Retina (tissue), 1 donor: ENCODE data around the gene PIP5K1B.

Experiments
- DNase-seq: peaks from one replicate; pipeline ENCODE4 v3.0.0-alpha.2; 2016

Gene PIP5K1B

DNA sequence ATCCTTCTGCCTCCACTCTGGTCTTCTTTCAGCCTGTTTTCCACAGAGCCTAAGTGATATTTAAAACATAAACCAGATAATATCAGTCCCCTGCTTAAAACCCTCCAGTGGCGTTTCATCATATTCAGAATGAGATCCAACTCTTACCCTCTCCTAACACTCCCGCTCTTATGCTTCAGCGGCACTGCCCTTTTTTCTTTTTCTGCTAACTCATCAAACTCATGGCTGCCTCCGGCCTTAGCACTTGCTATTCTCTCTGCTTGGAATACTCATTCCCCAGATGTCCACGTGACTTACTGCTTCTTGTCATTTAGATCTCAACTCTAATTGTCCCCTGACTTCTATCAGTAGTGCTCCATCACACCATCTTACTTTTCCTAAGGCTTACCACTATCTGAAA lies 73.6 kb downstream of the PIP5K1B start:
- no peak for DNase-seq

DNA sequence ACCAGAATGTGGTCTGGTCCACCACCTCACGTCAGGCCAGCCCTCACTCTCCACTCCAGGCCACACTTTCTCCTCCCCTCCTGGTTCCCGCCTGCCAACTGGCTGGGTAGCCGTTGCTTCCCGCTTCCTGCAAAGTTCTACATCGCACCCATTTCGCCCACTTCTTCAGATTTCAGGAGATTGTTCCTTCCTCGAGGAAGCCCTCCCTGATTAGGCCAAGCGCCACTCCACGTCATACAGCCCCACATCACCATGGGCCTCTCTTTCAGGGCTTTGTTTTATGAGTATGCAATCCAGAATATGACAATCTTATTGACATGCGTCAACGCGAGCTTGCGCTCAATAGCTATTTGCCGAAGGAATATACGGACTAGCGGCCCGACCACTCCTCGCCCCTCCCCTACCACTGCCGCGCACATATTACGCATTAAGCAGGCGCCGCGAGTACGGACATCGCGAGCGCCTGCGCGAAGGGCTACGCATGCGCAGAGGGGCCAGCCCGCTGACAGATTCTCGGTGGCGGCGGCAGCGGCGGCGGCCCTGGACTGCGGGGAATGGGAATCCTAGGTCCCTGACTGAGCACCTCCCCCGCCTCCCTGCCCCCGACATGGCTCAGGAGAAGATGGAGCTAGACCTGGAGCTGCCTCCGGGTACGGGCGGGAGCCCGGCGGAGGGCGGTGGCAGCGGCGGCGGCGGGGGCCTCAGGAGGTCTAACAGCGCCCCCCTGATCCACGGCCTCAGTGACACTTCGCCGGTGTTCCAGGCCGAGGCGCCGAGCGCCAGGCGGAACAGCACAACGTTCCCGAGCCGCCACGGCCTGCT lies 74.7 kb downstream of the PIP5K1B start:
- DNase-seq = peak; percentile 98

DNA sequence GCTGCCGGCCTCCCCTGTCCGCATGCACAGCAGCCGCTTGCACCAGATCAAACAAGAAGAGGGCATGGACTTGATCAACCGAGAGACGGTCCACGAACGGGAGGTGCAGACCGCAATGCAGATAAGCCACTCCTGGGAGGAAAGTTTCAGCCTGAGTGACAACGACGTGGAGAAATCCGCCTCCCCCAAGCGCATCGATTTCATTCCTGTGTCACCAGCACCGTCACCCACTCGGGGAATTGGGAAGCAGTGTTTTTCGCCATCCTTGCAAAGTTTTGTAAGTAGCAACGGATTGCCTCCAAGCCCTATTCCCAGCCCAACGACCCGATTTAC lies 75.3 kb downstream of the PIP5K1B start:
- no peak for DNase-seq

DNA sequence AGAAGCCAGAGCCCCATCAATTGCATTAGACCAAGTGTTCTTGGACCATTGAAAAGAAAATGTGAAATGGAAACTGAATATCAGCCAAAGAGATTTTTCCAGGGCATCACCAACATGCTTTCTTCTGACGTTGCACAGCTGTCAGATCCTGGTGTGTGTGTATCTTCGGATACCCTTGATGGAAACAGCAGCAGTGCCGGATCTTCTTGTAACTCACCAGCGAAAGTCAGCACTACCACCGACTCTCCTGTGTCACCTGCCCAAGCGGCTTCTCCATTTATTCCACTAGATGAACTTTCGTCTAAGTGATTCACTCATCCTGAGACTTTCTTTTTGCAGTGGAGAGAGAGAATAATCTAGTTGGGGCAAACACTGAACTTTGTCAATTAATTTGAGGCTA lies 75.7 kb downstream of the PIP5K1B start:
- DNase-seq = peak; percentile 31

DNA sequence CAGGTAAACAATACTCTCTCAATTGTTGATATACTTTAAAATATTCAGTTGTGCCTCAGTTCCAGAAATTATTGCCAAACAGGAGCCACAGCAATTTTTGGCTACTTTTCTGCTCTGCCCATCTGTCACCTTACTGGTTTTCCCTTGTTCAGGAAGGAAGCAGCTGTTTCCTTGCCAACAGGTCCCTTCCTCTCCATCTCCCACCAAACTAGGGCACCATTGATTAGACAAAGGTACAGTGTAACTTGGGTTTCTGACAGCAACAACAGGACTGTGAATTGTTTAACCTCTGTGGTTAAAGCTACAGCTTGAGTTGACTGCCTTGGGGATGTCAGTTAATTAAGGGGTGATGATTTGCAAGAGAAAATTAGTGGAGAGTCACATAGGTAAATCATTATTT lies 76.9 kb downstream of the PIP5K1B start:
- DNase-seq = no peak

DNA sequence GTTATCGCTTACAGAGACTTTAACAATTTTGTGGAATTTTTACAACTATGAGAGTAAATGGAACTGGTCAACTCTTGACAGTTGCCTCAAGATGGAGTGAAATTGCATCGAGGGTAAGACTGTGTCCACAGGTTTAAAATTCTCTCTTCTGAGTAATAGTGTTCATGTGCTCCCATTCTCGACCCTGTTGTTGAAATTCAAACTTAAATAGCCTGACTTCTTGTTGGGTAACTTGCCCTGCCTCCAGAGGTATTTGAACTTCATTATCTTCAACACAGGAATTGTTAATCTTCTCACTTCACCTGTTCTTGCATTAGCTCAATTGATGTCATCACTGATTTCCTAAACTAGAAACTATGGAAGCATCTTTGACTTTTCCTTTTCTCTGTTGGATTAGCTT lies 77.5 kb downstream of the PIP5K1B start:
- no peak for DNase-seq

DNA sequence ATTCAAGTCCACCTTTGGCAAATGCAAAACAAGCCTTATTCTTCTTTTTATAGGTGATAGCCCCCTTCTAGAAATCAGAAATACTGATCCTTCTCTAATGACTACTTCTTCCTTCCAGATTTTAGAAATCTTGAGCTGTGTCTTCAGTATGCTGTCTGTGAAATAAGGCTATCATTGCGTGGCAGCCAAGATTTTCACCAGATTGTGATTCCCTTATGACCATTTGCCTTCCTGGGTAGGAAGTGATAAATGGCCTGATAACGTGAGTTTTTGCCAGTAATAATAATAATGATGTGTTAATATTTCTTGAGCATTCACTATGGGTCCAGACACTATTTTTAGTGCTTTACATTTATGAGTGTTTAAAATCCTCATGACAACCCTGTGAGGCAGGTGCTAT lies 80.9 kb downstream of the PIP5K1B start:
- no peak for DNase-seq

DNA sequence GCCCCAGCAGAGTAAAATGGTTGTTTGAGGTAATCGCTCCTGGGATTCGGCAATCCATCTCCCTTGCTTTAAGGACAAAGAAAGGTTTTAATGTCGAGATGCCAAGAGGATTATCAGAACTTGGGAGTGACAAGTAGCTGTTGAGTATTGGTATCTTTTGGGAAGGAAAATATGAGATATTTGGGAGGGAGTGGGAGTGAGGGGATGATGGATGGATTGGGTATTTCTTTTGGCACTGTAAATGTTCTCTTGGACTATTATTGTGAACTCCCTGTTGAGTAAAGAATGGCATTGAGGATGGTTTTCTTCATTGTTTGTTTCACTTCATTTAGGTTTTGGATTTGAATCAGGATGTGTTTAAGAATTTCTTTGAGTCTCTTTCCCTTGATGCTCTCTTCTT lies 86.1 kb downstream of the PIP5K1B start:
- no peak for DNase-seq

DNA sequence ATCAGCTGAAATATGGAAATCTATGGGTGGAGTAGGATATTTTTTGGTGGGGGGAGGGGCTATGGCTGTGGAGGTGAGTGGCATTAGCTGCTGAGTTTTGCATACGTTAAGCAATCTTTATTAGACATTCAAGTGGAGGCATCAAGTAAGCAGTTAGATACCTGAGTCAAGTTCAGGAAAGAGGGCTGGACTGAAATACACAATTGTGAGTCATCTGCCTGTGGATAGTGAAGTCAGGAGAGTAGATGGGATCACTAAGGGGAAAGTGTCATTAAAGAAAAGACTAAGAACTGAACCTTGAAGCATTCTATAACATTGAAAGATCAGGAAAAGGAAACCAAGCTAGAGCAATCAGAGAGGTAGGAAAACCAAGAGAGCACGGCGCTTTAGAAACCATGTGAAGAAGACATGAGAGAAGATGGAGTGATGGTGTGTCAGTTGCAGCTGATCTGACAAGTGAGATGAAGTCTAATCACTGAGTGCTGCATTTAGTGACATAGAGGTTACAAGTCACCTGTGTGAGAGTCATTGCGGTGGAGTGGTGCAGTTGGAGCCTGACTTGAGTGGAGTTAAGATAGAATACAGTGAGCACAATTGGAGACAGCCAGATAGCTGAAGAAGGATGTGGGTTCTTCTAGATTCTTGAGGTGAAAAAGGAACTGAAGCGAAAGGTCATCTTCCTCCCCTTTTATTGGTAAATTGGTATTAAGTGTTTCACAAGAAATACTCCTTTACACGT lies 88.7 kb downstream of the PIP5K1B start:
- DNase-seq = no peak

DNA sequence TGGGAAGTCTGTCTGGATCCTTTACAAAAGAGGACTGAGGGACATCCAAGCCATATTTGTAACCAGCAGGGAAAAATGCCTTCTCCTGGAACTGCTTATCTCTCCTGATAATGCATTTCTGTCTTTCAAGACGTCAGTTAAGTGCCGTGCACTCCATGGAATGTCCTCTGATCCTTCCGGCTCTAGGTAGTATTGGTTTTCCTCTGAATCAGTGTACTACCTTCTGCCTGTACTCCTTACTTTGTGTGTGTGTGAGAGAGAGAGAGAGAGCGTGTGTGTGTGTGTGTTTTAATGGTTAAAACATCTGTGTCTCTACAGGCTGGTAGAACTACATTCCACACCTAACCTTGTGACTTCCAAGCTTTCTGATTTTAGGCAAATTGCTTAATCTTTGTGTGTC lies 89.9 kb downstream of the PIP5K1B start:
- no peak for DNase-seq

DNA sequence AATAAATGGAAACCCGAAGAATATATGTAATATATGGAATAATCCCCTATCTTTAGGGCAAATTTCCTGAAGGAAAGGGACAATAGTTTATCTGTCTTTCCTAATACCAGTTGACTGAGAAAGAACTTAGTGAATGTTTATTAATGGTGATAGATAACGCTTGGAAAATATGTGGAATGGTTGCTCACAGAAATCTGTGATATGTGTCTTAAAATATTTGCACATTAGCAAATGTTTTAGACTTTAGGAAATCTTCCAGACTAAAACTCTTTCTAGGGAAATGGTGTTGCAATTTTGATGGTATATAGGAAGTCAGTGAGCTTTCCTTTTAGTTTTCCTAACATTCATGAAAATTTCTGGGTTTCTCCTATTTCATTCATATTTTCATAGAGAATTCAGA lies 90.4 kb downstream of the PIP5K1B start:
- DNase-seq = no peak

DNA sequence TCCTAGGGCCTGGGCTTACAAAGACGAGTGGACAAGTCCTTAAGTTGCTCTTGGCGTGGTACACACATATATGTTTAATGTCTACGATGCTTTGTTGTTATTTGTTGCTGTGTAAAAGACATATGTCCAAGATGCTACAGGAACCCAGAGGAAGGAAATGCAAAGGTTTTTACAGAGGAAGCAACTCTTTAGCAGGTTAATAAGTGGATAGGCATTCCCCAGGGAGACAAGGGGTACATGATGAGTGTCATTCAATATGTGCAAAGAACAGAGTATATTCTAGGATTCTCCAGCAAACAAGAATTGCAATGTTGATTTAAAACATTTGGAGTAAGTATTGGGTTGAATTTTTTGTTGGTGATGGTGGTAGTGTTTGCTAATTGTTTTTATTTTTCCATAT lies 92.1 kb downstream of the PIP5K1B start:
- no peak for DNase-seq

DNA sequence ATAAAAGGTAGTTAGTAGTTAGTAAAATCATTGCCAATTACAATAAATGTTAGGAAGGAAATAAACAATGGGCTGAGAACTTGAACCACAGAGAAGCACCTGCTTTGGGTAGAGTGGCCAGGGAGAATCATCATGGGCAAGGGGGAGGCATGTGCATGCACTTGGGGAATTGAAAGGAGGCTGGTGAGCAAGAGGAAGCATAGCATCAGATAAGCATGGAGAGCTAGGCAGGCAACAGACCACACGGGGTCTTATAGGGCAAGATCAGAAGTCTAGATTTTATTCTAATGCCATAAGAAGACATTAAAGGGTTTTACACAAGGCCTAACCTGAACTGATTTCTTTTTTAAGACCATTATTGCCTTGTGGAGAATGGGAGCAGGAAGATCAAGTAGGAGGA lies 93.4 kb downstream of the PIP5K1B start:
- DNase-seq = no peak

DNA sequence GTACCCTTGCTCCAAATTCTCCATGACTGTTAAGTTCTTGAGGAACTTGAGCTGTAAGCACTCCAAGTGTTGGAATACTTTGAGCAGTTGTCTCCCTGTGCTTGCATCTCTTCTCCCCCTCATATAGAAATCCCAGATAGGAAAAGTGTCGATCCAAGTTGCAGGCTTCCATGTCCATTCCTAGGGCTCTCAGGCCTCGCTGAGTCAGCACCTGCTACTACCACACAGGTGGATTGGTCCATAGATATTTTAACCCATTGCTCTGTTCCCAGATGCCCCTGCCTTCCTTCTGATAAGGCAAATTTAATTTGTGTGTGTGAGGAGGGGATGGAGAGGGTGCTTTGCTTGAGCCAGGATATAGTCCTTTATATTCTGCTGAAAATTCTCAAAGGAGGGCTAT lies 95.8 kb downstream of the PIP5K1B start:
- no peak for DNase-seq

DNA sequence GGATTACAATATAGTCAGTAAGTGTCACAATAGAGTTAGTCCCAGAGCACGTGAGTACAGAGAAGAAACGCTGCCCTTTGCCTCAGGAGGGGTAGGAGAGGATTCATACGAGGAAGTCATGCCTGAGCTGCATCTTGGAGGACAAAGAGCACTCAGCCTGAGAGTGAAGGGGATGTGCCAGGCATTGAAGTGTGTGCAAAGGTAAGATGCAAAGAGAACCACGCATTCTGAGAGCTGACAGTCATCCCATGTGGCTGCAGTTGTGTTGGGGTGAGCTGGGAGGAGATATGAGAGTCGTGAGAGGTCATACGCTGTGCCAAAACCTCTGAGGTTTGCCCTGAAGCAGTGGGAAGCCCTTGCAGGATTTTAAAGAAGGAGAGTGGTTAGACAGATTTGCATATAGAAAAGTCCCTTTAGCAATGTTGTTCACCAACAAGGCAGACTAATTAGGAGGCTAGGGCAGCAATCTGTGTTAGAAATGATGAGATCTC lies 97.5 kb downstream of the PIP5K1B start:
- DNase-seq = no peak

DNA sequence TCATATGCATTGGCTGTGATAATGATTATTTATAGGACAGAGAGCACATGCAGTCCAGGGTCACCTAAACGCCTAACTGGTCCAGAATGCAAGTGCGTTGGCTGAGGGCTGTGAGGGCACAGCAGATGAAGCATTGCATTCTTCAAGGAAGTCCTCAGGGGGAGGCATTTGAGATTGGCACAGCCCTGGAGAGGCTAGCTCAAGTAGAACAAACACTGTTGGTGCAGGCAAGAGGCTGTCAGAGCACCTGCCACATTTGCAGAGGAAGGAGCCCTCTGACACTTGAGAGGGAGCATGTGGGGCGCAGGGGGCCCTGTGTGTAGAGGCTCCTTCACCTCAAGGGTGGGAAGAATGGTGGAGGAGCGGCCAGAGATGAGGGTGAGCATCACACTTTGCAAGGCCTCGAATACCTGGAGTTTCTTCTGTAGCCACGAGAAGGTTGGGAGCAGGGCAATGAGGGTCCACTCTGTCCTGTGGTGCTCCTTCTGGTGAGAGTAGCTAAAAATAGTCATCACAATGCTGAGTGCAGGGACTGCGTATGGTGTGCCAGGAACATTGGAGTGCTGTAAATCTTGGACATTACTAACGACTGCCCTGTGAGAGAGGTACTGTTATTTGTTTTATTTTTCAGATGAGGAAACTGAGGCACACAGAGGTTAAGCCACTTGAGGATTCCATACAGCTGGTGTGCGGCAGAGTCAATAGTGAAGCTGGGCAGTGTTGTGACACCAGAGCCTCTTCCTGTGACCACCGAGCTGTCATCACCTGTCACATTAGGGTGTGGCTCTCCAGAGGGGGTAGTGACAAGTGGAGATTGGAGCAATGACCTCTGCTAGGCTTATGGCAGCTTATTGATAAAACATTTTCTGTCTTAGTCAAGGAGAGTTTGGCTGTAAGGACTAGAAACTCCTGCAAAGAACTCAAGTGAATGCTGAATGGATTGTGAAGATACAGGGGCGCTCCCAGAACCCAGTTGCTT lies 100.2 kb downstream of the PIP5K1B start:
- no peak for DNase-seq

DNA sequence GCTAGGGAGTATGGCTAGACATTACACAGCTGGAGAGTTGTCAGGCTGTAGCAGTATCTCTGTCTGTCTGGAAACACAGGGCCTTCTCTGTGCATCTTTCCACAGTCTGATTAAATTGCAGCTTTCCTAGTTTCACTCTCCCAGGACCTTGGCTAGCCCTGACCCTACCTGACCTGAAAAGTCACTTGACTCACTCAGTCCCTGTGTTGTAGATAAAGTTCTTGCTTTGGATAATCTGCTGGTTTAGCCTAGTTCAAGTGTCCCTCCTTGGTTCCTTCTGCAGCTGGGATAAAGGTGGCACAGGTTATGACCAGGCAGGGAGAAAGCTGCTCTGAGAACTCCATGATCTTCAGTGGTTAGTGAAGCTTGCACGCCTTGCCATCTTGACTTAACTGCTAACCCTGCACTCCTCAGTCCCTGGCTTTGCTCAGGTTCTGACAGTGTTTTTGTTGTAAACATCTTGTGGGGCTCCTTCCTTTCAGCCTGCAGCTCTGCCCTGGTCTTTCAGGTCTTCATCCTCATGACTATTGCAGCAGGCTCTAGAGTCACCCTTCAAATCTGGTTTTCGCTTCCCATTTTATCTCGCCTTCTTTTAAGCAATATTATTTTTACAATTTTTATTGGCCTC lies 101.0 kb downstream of the PIP5K1B start:
- no peak for DNase-seq

DNA sequence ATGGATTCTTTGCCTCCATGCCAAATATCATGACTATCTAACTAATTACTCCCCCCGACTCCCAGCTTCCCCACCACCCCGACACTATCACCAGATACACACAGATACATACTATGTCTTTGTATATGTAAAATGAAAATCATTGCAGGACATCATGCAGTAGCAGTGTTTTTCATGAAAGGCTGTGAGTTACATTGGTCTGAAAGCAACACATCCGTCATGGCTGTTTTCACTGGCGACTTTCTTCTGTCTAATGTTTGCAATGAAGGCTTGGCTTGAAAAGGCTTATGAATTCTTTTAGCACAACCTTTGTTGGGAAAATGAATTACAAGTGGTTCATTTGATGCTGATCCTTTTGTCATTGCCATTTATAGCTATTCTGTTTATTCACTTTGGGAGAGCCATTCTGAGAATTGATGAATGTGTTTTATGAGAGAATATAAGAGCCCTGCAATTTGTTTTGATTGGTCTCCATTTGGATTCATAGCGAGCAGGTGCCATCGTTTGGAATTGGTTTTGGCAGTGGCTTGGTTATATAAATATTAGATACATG lies 103.4 kb downstream of the PIP5K1B start:
- DNase-seq = no peak

DNA sequence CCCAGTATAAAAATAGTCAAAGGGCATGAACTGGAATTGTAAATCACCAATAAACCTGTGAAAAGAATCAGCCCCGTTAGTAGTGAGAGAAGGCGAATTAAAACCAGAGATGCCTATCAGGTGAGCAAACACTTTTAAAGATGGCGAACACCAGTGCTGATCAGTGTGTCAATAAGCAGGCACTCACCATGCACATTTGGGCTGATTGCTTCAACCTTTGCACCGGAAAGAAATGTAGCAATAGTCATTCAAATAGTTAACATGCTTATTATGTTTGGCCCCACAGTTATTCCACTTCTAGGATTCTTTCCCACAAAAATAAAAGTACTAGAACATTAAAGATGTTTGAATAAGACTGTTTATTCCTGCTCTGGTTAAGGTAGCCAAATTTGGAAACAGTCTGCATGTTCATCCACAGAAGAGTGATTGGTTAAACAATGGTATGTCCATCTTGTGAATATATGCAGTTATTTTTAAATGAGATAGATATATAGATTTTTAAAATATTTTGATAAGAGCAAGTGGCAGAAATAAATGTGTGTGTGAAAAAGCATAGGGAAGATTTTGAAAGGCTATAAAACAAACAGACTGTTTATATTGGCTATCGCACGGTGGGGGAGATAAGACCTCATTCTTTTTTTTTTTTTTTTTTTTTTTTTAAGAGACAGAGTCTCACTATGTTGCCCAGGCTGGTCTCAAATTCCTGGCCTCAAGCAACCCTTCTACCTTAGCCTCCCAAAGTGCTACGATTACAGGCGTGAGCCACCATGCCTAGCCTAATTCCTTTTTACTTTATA lies 112.2 kb downstream of the PIP5K1B start:
- no peak for DNase-seq

DNA sequence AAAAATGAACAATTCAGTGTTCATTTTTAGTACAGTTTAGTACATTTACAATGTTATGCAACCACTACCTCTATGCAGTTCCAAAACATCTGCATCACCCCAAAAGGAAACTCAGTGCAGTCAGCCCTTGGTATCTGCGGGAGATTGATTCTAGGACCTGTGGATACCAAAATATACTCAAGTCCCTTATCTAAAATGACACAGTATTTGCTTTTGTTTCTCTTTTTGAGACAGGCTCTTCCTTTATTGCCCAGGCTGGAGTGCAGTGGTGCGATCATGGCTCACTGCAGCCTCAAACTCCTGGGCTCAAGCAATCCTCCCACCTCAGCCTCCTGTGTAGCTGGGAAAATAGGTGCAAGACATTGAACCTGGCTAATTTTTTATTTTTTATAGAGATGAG lies 114.0 kb downstream of the PIP5K1B start:
- no peak for DNase-seq

DNA sequence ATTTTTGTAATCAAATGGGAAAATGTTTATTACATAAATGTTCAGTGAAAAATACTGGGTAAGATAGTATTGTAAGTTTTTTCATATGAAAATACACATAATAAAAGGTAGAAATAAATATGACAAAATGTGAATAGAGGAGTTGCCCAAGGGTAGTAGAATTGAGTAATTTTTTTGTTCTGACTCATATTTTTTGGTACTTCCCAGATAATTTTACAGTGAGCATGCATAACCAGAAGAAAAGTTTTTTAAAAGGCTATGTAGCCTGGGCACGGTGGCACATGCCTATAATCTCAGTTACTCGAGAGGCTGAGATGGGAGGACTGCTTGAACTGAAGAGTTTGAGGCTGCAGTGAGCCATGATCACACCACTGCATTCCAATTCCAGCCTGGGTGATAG lies 116.9 kb downstream of the PIP5K1B start:
- DNase-seq = no peak
